Progenitor cell of endocrine pancreas (in vitro differentiated cells): ENCODE data around the gene PF4V1. TPM values are rescaled to one million over a fixed set of nuclear protein-coding genes. Genes with fewer than 3 reads are reported as not detected.

Experiments used
- DNase-seq: peaks from one replicate; pipeline ENCODE4 v3.0.0; 2021; ENCODE audit warnings: low spot score; ENCODE audit not compliant: unreplicated experiment
- H3K27ac Mint-ChIP-seq: 2 replicates; pipeline ENCODE4 v1.8.0; 2021; ENCODE audit warnings: mild to moderate bottlenecking, moderate library complexity, mixed read lengths
- H3K27me3 Mint-ChIP-seq: 2 replicates; pipeline ENCODE4 v1.8.0; 2021; ENCODE audit warnings: mixed read lengths
- H3K36me3 Mint-ChIP-seq: 2 replicates; pipeline ENCODE4 v1.8.0; 2022; ENCODE audit warnings: mixed read lengths; ENCODE audit not compliant: insufficient read depth
- H3K4me1 Mint-ChIP-seq: 2 replicates; pipeline ENCODE4 v1.8.0; 2021; ENCODE audit warnings: low read depth, mixed read lengths
- H3K4me3 Mint-ChIP-seq: 2 replicates; pipeline ENCODE4 v1.8.0; 2021; ENCODE audit warnings: low read depth, mild to moderate bottlenecking, moderate library complexity, mixed read lengths
- H3K9me3 Mint-ChIP-seq: 2 replicates; pipeline ENCODE4 v1.8.0; 2021; ENCODE audit warnings: low read depth, mixed read lengths
- CTCF ChIP-seq: fragments of 200-600 bp; sonication (generic); IDR thresholded peaks from one replicate; pipeline ENCODE4 v1.5.0; 2021; ENCODE audit warnings: antibody characterized with exemption, mild to moderate bottlenecking; ENCODE audit not compliant: unreplicated experiment
- total RNA-seq: library from RNA; stranded (reverse); gene quantifications from 2 replicates; pipeline ENCODE4 v1.2.1, GENCODE V29; 2021

Gene PF4V1
- total RNA-seq, 1 donor from 2014 or later, result not detected

GRCh38 chr4:73872316-73873108 is 19.4 kb downstream of the PF4V1 start:
- Mint-ChIP-seq H3K27ac (no peak overlapping the region), H3K9me3 (no peaks in the 10 kb centered on the region), H3K36me3 (no peaks in the 10 kb centered on the region), H3K4me3 (no peak overlapping the region), H3K4me1 (peaks cover 13% of the 10 kb centered on the region), H3K27me3 (peaks cover 51% of the 10 kb centered on the region)
- no peak for DNase-seq
- TF ChIP-seq CTCF, result no peak

- H3K27ac Mint-ChIP-seq, result no peak overlapping the region
- no peaks in the 10 kb centered on the region for H3K36me3 Mint-ChIP-seq
- no peak for TF ChIP-seq CTCF
- no peak for DNase-seq
- no peak overlapping the region for H3K4me3 Mint-ChIP-seq
- peaks cover 6% of the 10 kb centered on the region for H3K4me1 Mint-ChIP-seq
- peaks cover 38% of the 10 kb centered on the region for H3K27me3 Mint-ChIP-seq
- H3K9me3 Mint-ChIP-seq, result no peaks in the 10 kb centered on the region
These were observed 21.3 kb downstream of the PF4V1 start for GRCh38 chr4:73874386-73874785.

- TF ChIP-seq CTCF, result no peak
- Mint-ChIP-seq H3K4me1 (peaks cover 6% of the 10 kb centered on the region), H3K27ac (no peak overlapping the region), H3K27me3 (peaks cover 28% of the 10 kb centered on the region), H3K36me3 (no peaks in the 10 kb centered on the region), H3K4me3 (no peak overlapping the region), H3K9me3 (no peaks in the 10 kb centered on the region)
- no peak for DNase-seq
These were observed 22.3 kb downstream of the PF4V1 start for GRCh38 chr4:73875401-73875800.

GRCh38 chr4:73883306-73883705 is 30.2 kb downstream of the PF4V1 start:
- Mint-ChIP-seq H3K4me1 (peaks cover 7% of the 10 kb centered on the region), H3K9me3 (no peaks in the 10 kb centered on the region), H3K4me3 (no peak overlapping the region), H3K27ac (no peak overlapping the region), H3K36me3 (no peaks in the 10 kb centered on the region), H3K27me3 (peaks cover 6% of the 10 kb centered on the region)
- DNase-seq, result no peak
- TF ChIP-seq CTCF, result no peak

- no peak overlapping the region for H3K4me3 Mint-ChIP-seq
- no peaks in the 10 kb centered on the region for H3K9me3 Mint-ChIP-seq
- H3K4me1 Mint-ChIP-seq, result no peaks in the 10 kb centered on the region
- no peak for DNase-seq
- H3K36me3 Mint-ChIP-seq, result no peaks in the 10 kb centered on the region
- no peak overlapping the region for H3K27ac Mint-ChIP-seq
- TF ChIP-seq CTCF, result no peak
- peaks cover 6% of the 10 kb centered on the region for H3K27me3 Mint-ChIP-seq
These were observed 32.6 kb downstream of the PF4V1 start for GRCh38 chr4:73885574-73886267.
